HepG2 (cell line): Measurements from ENCODE around the gene NUDCD2. TPM values are rescaled to one million over a fixed set of nuclear protein-coding genes. Genes with fewer than 3 reads are reported as not detected.
A peak's percentile ranks its signal among the peaks of the same experiment; 100 is the strongest.

ENCODE experiments used
- AKAP8 ChIP-seq: sonication (generic); formaldehyde crosslinking; IDR thresholded peaks from 2 replicates; pipeline ENCODE4 v1.5.1; 2020; ENCODE audit warnings: mild to moderate bottlenecking, missing genetic modification reagents
- BCLAF1 ChIP-seq: fragments of 450-650 bp; IDR thresholded peaks from 2 replicates; pipeline ENCODE4 v1.6.1; 2017; ENCODE audit warnings: mild to moderate bottlenecking
- CENPX ChIP-seq: sonication (generic); formaldehyde crosslinking; IDR thresholded peaks from 2 replicates; pipeline ENCODE4 v1.9.0; 2021; ENCODE audit warnings: mild to moderate bottlenecking, missing genetic modification reagents, moderate library complexity
- ETV6 ChIP-seq: sonication (generic); formaldehyde crosslinking; conservative IDR thresholded peaks from 2 replicates; pipeline ENCODE4 v1.4.0; 2020; ENCODE audit warnings: missing genetic modification reagents
- JUND ChIP-seq: sonication (generic); formaldehyde crosslinking; IDR thresholded peaks from 2 replicates; pipeline ENCODE4 v1.8.0; 2022; ENCODE audit warnings: mild to moderate bottlenecking, missing genetic modification reagents
- KDM1A ChIP-seq: IDR thresholded peaks from 2 replicates; pipeline ENCODE4 v1.6.1; 2016; ENCODE audit warnings: missing compliant biosample characterization
- KDM2A ChIP-seq: sonication (generic); formaldehyde crosslinking; IDR thresholded peaks from 2 replicates; pipeline ENCODE4 v1.4.0; 2020; ENCODE audit warnings: low read depth, missing genetic modification reagents, borderline replicate concordance
- LCORL ChIP-seq, 2 experiments: fragments of 450-650 bp in 1 of 2; sonication (generic) in 1 of 2; formaldehyde crosslinking in 1 of 2; IDR thresholded peaks; 2 replicates each; pipeline versions ENCODE4 v1.5.0 to v1.6.1; 2017 to 2020; ENCODE audit warnings: antibody characterized with exemption in 1 of 2, missing genetic modification reagents in 1 of 2
- MAF1 ChIP-seq: sonication (generic); formaldehyde crosslinking; IDR thresholded peaks from 2 replicates; pipeline ENCODE4 v1.5.0; 2020; ENCODE audit warnings: missing genetic modification reagents, borderline replicate concordance
- NCOR1 ChIP-seq: fragments of 200-600 bp; sonication (generic); IDR thresholded peaks from 2 replicates; pipeline ENCODE4 v1.7.0; 2017; ENCODE audit warnings: antibody characterized with exemption, low read length, borderline replicate concordance
- NFE2L2 ChIP-seq: fragments of 150-350 bp; IDR thresholded peaks from 2 replicates; pipeline ENCODE4 v1.6.1; 2014; ENCODE audit warnings: low read length
- RCOR2 ChIP-seq: IDR thresholded peaks from 2 replicates; pipeline ENCODE4 v1.6.1; 2016; ENCODE audit warnings: missing biosample characterization, missing genetic modification reagents
- REST ChIP-seq, 2 experiments: IDR thresholded peaks; 2 replicates each; pipeline ENCODE4 v1.6.1; 2011 to 2012; ENCODE audit warnings: low read length in 2 of 2, borderline replicate concordance in 1 of 2, low read depth in 1 of 2, mild to moderate bottlenecking in 1 of 2, moderate library complexity in 1 of 2
- SMARCE1 ChIP-seq: fragments of 450-650 bp; IDR thresholded peaks from 2 replicates; pipeline ENCODE4 v1.6.1; 2017; ENCODE audit warnings: borderline replicate concordance
- SSRP1 ChIP-seq: IDR thresholded peaks from 2 replicates; pipeline ENCODE4 v1.6.1; 2016; ENCODE audit warnings: control low read depth
- ZFP62 ChIP-seq: sonication (generic); formaldehyde crosslinking; IDR thresholded peaks from 2 replicates; pipeline ENCODE4 v1.4.0; 2020; ENCODE audit warnings: missing genetic modification reagents
- ZFX ChIP-seq: sonication (generic); formaldehyde crosslinking; IDR thresholded peaks from 2 replicates; pipeline ENCODE4 v1.4.0; 2020; ENCODE audit warnings: mild to moderate bottlenecking, low read depth, missing genetic modification reagents, moderate library complexity
- ZKSCAN5 ChIP-seq: sonication (generic); formaldehyde crosslinking; IDR thresholded peaks from 2 replicates; pipeline ENCODE4 v1.5.1; 2020; ENCODE audit warnings: mild to moderate bottlenecking, missing genetic modification reagents
- ZNF160 ChIP-seq: sonication (generic); formaldehyde crosslinking; IDR thresholded peaks from 2 replicates; pipeline ENCODE4 v1.8.0; 2022; ENCODE audit warnings: mild to moderate bottlenecking, inconsistent platforms, missing genetic modification reagents
- ZNF30 ChIP-seq: sonication (generic); formaldehyde crosslinking; IDR thresholded peaks from 2 replicates; pipeline ENCODE4 v1.5.0; 2020; ENCODE audit warnings: mild to moderate bottlenecking, missing genetic modification reagents
- ZNF580 ChIP-seq: IDR thresholded peaks from 2 replicates; pipeline ENCODE4 v1.6.1; 2016; ENCODE audit warnings: low read depth, borderline replicate concordance
- ZNF605 ChIP-seq: sonication (generic); formaldehyde crosslinking; IDR thresholded peaks from 2 replicates; pipeline ENCODE4 v1.8.0; 2022; ENCODE audit warnings: mild to moderate bottlenecking, missing genetic modification reagents
- ZNF816 ChIP-seq: sonication (generic); formaldehyde crosslinking; IDR thresholded peaks from 2 replicates; pipeline ENCODE4 v1.8.0; 2022; ENCODE audit warnings: missing genetic modification reagents, mild to moderate bottlenecking, borderline replicate concordance
- ZNF879 ChIP-seq: sonication (generic); formaldehyde crosslinking; IDR thresholded peaks from 2 replicates; pipeline ENCODE4 v1.8.1; 2023; ENCODE audit warnings: missing genetic modification reagents
- ZNF891 ChIP-seq: sonication (generic); formaldehyde crosslinking; IDR thresholded peaks from 2 replicates; pipeline ENCODE4 v1.5.0; 2020; ENCODE audit warnings: mild to moderate bottlenecking, missing genetic modification reagents
- ZSCAN29 ChIP-seq: sonication (generic); formaldehyde crosslinking; conservative IDR thresholded peaks from 2 replicates; pipeline ENCODE4 v1.4.0; 2020; ENCODE audit warnings: mild to moderate bottlenecking, missing genetic modification reagents
- polyA plus RNA-seq, 8 experiments: library from polyadenylated mRNA; depleted of rRNA in 3 of 8; stranded (reverse) in 7 of 8; unstranded in 1 of 8; fragments of >200 nt; fragmentation: Illumina TruSeq in 4 of 8; extraction: Trizol in 4 of 8; gene quantifications; 2 replicates each; pipeline versions ENCODE4 v1.2.1 to v1.2.3, GENCODE V29; 2011 to 2016; ENCODE audit warnings: low read depth in 4 of 8, missing spikeins in 1 of 8, mixed read lengths in 1 of 8; ENCODE audit not compliant: insufficient read depth in 1 of 8
- total RNA-seq, 5 experiments: library from RNA; depleted of rRNA; stranded (reverse); fragments of >200 nt; fragmentation: Illumina TruSeq; extraction: Trizol; gene quantifications; 2 replicates each; pipeline ENCODE4 v1.2.3, GENCODE V29; 2016; ENCODE audit warnings: low read depth in 1 of 5

The NUDCD2 gene
- total and polyA plus RNA-seq, 2 of the 13 experiments (the other 11 are each of a cell fraction or from before 2014, with no cell fraction given): 14.8 to 39.2 TPM

GRCh38 chr5:163459819-163460561 lies at the start of gene NUDCD2 (continued):
- TF ChIP-seq ZNF580 (CRISPR knock-in tag) (peak; percentile 90), MAF1 (no peak), LCORL (IDR thresholded peaks at IDR 0.05) (no peak), LCORL (CRISPR knock-in tag; IDR thresholded peaks at IDR 0.05) (no peak), NCOR1 (no peak), ZNF160 (CRISPR knock-in tag) (peak; percentile 52; the same call in 1 of the 2 replicates), SMARCE1 (no peak), SSRP1 (CRISPR knock-in tag) (no peak), ZFP62 (CRISPR knock-in tag) (no peak), RCOR2 (no peak), ZNF605 (CRISPR knock-in tag) (peak; percentile 90), REST (IDR thresholded peaks at IDR 0.05; ENCODE audit: borderline replicate concordance in 1 of 2, low read depth in 1 of 2, low read length in 2 of 2) (peak in 1 of 2 experiments; percentile 41; a peak in 1 of 4 replicates), ETV6 (CRISPR knock-in tag) (0 out of 2 replicates have a peak, but pooled peaks have one; percentile 77), ZNF891 (CRISPR knock-in tag) (peak; percentile 93; the same call in 1 of the 2 replicates), ZNF30 (CRISPR knock-in tag) (no peak), ZSCAN29 (no peak), NFE2L2 (no peak), BCLAF1 (no peak), JUND (CRISPR knock-in tag) (no peak), ZFX (CRISPR knock-in tag) (peak; percentile 97), ZNF879 (CRISPR knock-in tag) (peak; percentile 89), ZKSCAN5 (0 out of 2 replicates have a peak, but pooled peaks have one; percentile 15), ZNF816 (CRISPR knock-in tag) (peak; percentile 94), AKAP8 (no peak), CENPX (CRISPR knock-in tag) (no peak), KDM1A (CRISPR knock-in tag) (no peak), KDM2A (peak; percentile 95)
